Measurements from ENCODE around the gene PROSER3.

PROSER3 gene

GRCh38 chr19:35716801-35717664 is 40.9 kb upstream of the PROSER3 start:
- peak overlapping the region; percentile 73 for H3K4me2 ChIP-seq (ENCODE audit: low read length)
- no peaks in the 10 kb centered on the region for H3K9me2 ChIP-seq (ENCODE audit: low read depth, low read length)
- H4K20me1 ChIP-seq (ENCODE audit: insufficient read depth, low read length): no peaks in the 10 kb centered on the region
- H3K9me3 ChIP-seq (ENCODE audit: low read length): no peaks in the 10 kb centered on the region
- H3K4me1 ChIP-seq (ENCODE audit: insufficient read depth, low read length, severe bottlenecking): peaks cover 22% of the 10 kb centered on the region
- peak overlapping the region; percentile 66 for H3K4me3 ChIP-seq (ENCODE audit: low read depth, low read length, poor library complexity, severe bottlenecking)
- peaks cover 3% of the 10 kb centered on the region; the same call in 1 of the 2 replicates for H3K27me3 ChIP-seq (ENCODE audit: insufficient read depth, low read length)
- no peak overlapping the region for H2AFZ ChIP-seq (ENCODE audit: low read length)
- H3K27ac ChIP-seq (ENCODE audit: low read depth, low read length, poor library complexity, severe bottlenecking): no peak overlapping the region
- H3F3A ChIP-seq (ENCODE audit: insufficient read depth, low read length): no peaks in the 10 kb centered on the region
- H3K79me2 ChIP-seq (ENCODE audit: insufficient read depth, low read length): peaks cover 8% of the 10 kb centered on the region
- peaks cover 21% of the 10 kb centered on the region; the same call in 1 of the 2 replicates for H3K36me3 ChIP-seq (ENCODE audit: insufficient read depth, low read length)
- peak; percentile 85 for TF ChIP-seq CTCF (IDR thresholded peaks at IDR 0.05; ENCODE audit: low read length)
- no peak for TF ChIP-seq EZH2 (IDR thresholded peaks at IDR 0.05; ENCODE audit: borderline replicate concordance, low read length)
- H3K9ac ChIP-seq (ENCODE audit: low read length): peak overlapping the region; percentile 61

GRCh38 chr19:35717665-35718344 is 40.2 kb upstream of the PROSER3 start, which contains the start of gene KMT2B:
KMT2B (plus strand) TSS chr19:35718003; CDS start chr19:35718019, 16 bp downstream.
- Histone ChIP-seq H3K79me2 (ENCODE audit: insufficient read depth, low read length) (peaks cover 8% of the 10 kb centered on the region), H3K9ac (ENCODE audit: low read length) (peak within 1 kb of the TSS; percentile 83), H4K20me1 (ENCODE audit: insufficient read depth, low read length) (no peaks in the 10 kb centered on the region), H3K9me2 (ENCODE audit: low read depth, low read length) (no peaks in the 10 kb centered on the region), H3K27me3 (ENCODE audit: insufficient read depth, low read length) (peaks cover 3% of the 10 kb centered on the region; the same call in 1 of the 2 replicates), H3K9me3 (ENCODE audit: low read length) (no peaks in the 10 kb centered on the region), H3K4me2 (ENCODE audit: low read length) (peak within 1 kb of the TSS; percentile 84), H2AFZ (ENCODE audit: low read length) (no peak within 1 kb of the TSS), H3K4me1 (ENCODE audit: insufficient read depth, low read length, severe bottlenecking) (peaks cover 22% of the 10 kb centered on the region), H3F3A (ENCODE audit: insufficient read depth, low read length) (no peaks in the 10 kb centered on the region), H3K36me3 (ENCODE audit: insufficient read depth, low read length) (peaks cover 28% of the 10 kb centered on the region), H3K27ac (ENCODE audit: low read depth, low read length, poor library complexity, severe bottlenecking) (no peak within 1 kb of the TSS), H3K4me3 (ENCODE audit: low read depth, low read length, poor library complexity, severe bottlenecking) (peak within 1 kb of the TSS; percentile 77)
- TF ChIP-seq EZH2 (IDR thresholded peaks at IDR 0.05; ENCODE audit: borderline replicate concordance, low read length) (no peak), CTCF (IDR thresholded peaks at IDR 0.05; ENCODE audit: low read length) (no peak)

- Histone ChIP-seq H3K79me2 (ENCODE audit: insufficient read depth, low read length) (peaks cover 8% of the 10 kb centered on the region), H3K9me3 (ENCODE audit: low read length) (no peaks in the 10 kb centered on the region), H3K4me3 (ENCODE audit: low read depth, low read length, poor library complexity, severe bottlenecking) (peak overlapping the region; percentile 77), H3F3A (ENCODE audit: insufficient read depth, low read length) (no peaks in the 10 kb centered on the region), H3K27ac (ENCODE audit: low read depth, low read length, poor library complexity, severe bottlenecking) (no peak overlapping the region), H2AFZ (ENCODE audit: low read length) (no peak overlapping the region), H4K20me1 (ENCODE audit: insufficient read depth, low read length) (no peaks in the 10 kb centered on the region), H3K27me3 (ENCODE audit: insufficient read depth, low read length) (peaks cover 3% of the 10 kb centered on the region; the same call in 1 of the 2 replicates), H3K4me1 (ENCODE audit: insufficient read depth, low read length, severe bottlenecking) (peaks cover 22% of the 10 kb centered on the region), H3K36me3 (ENCODE audit: insufficient read depth, low read length) (peaks cover 35% of the 10 kb centered on the region), H3K9ac (ENCODE audit: low read length) (peak overlapping the region; percentile 83), H3K4me2 (ENCODE audit: low read length) (peak overlapping the region; percentile 84), H3K9me2 (ENCODE audit: low read depth, low read length) (no peaks in the 10 kb centered on the region)
- TF ChIP-seq EZH2 (IDR thresholded peaks at IDR 0.05; ENCODE audit: borderline replicate concordance, low read length) (no peak), CTCF (IDR thresholded peaks at IDR 0.05; ENCODE audit: low read length) (no peak)
Observed at GRCh38 chr19:35718345-35719041, 39.5 kb upstream of the PROSER3 start.

All from OCI-LY1 (cell line).